ENCODE data around the gene FKBP8.
A peak's percentile ranks its signal among the peaks of the same experiment; 100 is the strongest.
"Not testable (repeated sequence)": the region's sequence is repeated elsewhere in the genome, so short reads cannot be mapped to it uniquely, and the experiment has no call there.

FKBP8 gene

GRCh38 chr19:18542941-18543813 is at the start of gene FKBP8:
Gene FKBP8 (minus strand): TSS chr19:18543573. CDS start chr19:18541970, 1,603 bp downstream.
- DNase-seq = peak; percentile 98

DNA sequence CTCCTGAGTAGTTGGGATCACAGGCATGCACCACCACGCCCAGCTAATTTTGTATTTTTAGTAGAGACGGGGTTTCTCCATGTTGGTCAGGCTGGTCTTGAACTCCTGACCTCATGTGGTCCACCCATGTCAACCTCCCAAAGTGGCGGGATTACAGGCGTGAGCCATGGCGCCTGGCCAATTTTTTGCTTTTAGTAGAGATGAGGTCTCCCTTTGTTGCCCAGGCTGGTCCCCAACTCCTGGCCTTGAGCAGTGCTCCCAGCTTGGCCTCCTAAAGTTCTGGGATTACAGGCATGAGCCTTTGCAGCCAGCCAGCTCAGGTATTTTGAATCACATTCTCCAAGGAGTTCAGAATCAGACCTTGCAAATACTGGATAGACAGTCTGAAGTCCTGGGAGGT is 49.4 kb upstream of the FKBP8 start:
- DNase-seq = not testable (repeated sequence)

DNA sequence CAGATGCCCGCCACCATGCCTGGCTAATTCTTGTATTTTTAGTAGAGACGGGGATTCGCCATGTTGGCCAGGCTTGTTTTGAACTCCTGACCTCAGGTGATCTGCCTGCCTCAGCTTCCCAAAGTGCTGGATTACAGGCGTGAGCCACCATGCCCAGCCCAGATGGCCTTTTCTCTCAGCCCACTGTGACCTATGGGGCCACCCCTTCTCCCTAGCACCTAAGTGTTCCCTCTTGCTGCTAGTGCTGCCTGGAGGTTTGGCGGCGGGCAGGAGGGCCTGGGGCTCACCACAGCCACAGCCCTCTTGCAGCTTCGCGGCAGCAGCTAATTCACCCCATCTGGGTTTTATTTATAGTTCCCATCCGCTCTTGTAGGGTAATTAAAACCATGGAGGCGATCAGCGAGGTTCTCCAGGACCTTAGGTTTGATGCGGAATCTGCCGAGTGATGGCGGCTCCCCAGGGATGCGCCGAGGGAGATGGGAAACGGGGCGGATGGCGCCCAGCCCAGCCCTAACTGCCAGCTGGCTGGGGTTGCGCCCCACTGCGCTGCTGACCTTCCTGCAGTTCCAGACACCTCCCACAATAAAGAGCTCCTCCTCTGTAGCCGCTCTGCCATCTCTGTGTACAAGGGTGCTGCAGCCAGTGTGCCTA is 48.5 kb upstream of the FKBP8 start:
- DNase-seq = no peak

GRCh38 chr19:18590273-18591272 is 47.2 kb upstream of the FKBP8 start:
- no peak for DNase-seq

GRCh38 chr19:18589380-18590272 is 46.3 kb upstream of the FKBP8 start:
- no peak for DNase-seq

DNA sequence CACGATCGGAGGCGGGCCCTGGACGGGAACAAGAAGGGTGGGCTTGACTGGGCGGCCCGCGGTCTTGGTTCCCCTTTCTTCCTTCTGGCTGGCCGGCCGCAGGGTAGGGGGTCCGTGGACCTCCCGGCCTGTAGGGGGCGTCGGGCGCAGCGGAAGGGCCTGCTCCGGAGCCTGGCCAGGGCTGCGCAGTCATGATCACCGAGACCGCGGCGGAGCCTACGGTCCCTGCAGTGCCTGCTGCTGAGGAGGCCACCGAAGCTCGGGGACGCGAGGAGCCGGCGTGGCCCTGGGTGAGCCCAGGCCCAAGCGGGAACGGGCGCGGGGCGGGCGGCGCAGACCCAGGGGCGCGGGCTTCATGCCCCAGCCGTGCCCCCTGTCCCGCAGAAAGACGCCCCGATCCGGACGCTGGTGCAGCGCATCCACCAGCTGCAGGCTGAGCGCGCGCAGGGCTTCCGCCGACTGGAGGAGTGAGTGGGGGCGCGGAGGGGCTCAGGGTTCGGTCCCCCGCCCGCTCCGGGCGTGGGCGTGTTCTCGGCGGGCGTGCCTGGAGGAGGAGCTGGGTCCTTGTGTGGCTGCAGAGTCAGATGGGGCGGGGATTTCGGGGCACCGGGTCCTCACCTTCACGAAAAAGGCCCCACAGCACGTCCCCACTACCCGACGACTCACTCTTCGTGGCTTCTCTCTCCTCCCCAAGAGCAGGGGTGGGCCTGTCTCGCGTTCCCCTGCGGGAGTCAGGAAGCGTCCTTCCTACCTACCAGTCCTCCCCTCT is 45.4 kb upstream of the FKBP8 start, which contains the start of gene REX1BD:
REX1BD (plus strand) TSS at position 188 of the 769 bp plus-strand sequence; CDS start at position 192, 4 bp downstream.
- peak; percentile 95 for DNase-seq

- no peak for DNase-seq
These were observed 44.7 kb upstream of the FKBP8 start for GRCh38 chr19:18587962-18588610.

DNA sequence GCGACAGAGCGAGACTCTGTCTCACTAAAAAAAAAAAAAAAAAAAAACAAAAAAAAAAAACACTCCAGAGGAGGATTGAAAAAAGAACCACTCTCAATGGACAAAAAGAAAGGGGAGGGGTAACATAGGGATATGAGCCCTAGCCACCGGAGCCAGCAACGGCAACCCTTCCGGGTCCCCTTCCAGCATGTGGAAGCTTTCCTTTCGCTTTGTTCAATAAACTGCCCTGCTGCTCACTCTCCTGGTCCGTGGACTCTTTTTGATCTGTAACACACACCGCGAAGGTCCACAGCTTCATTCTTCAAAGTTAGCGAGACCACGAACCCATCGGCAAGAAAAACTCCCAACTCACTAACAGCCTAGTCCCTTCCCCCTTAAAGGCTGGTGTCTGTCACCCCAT is 44.2 kb upstream of the FKBP8 start:
- no peak for DNase-seq

GRCh38 chr19:18586306-18586705 is 42.9 kb upstream of the FKBP8 start:
- DNase-seq = no peak

DNA sequence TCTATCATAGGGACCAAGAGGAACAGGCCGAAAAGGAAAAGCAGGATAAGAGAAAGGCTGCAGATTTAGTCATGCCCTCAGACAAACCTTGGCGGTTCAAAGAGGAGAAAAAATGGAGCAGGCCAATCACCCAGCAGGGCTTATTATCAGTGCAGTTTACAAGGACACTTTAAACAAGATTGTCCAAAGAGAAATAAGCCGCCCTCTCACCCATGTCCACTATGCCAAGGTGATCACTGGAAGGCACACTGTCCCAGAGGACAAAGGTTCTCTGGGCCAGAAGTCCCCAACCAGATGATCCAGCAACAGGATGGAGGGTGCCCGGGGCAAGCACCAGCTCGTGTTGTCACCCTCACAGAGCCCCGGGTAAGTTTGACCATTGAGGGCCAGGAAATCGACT is 36.9 kb upstream of the FKBP8 start:
- DNase-seq = no peak

- DNase-seq = no peak
These were observed 34.1 kb upstream of the FKBP8 start for GRCh38 chr19:18577365-18577914.

GRCh38 chr19:18576383-18576782 is 33.0 kb upstream of the FKBP8 start:
- no peak for DNase-seq

DNA sequence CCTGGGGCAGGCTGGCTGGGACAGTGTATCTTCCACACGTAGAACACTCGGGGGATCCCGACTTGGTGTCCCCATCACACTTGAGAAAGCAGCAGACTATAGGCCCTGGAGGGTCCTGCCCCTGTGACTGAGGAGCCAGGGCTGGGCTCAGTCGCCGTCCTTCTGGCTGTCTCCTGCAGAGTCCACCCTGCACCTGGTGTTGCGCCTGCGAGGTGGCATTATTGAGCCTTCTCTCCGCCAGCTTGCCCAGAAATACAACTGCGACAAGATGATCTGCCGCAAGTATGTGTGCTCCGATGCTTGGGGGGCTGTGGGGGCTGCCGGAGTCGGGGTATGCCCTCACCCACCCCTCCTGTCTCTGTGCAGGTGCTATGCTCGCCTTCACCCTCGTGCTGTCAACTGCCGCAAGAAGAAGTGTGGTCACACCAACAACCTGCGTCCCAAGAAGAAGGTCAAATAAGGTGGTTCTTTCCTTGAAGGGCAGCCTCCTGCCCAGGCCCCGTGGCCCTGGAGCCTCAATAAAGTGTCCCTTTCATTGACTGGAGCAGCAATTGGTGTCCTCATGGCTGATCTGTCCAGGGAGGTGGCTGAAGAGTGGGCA is 31.4 kb upstream of the FKBP8 start:
- peak; percentile 49 for DNase-seq

- peak; percentile 99 for DNase-seq
These were observed 28.4 kb upstream of the FKBP8 start, which contains the start of gene UBA52 for GRCh38 chr19:18571564-18572344. Gene UBA52 (plus strand): TSS chr19:18571857. CDS start chr19:18573301, 1,444 bp downstream.

DNA sequence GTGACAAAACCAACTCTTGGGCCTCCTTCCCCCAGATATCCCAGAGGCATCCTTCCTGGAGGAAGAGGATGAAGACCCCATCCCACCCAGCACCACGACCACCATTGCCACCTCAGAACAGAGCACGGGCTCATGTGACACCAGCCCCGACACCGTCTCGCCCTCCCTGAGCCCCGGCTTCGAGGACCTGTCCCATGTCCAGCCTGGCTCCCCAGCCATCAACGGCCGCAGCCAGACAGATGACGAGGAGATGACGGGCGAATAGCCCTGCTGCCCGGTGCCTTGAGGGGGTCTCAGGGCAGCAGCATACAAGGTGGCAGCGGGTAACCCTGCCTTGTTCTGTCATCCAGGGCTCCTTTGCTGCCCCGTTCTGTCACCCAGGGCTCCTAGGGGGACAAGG is 25.0 kb upstream of the FKBP8 start:
- DNase-seq = no peak

DNA sequence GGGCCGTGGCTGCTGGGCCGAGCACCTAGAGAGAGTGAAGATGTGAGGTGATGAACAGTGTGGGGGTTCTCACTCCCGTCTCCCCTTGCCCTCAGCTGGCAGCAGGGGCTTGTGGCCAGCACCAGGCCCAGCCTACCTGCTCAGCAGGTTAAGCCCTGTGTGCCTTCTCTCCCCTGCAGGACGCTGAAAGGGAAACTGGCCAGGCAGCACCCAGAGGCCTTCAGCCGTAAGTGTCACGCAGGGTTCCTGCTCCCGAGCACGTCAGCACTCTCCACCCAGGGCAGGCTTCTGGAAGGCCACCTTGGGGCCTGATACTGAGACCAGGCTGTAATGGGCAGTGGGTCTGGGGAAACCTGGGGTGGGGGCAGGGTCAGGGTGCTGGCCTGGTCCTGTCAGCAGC is 23.6 kb upstream of the FKBP8 start:
- DNase-seq = no peak

GRCh38 chr19:18562086-18562485 is 18.7 kb upstream of the FKBP8 start:
- DNase-seq = no peak

DNA sequence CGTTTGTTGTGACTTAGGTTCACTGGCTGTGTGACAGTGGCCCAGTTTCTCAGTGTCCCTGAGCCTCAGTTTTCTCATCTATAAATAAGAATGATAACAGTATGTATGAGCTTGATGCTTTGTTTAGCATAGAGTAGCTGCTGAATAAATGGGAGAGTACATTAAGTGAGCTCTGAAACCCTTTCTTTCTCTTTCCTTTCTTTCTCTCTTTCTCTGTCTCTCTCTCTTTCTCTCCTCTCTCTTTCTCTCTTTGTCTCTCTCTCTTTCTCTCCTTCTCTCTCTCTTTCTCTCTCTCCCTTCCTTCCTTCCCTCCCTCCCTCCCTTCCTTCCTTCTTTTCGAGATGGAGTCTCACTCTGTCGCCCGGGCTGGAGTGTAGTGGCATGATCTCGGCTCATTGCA is 16.3 kb upstream of the FKBP8 start:
- DNase-seq = no peak

- DNase-seq = no peak
These were observed 15.2 kb upstream of the FKBP8 start for GRCh38 chr19:18558604-18559003.
